A549 treated with DMSO at 1 μM for 4 hours (cell line): ENCODE data around the gene SNX32. TPM values are rescaled to one million over a fixed set of nuclear protein-coding genes. Genes with fewer than 3 reads are reported as not detected.

Experiments
- total RNA-seq: library from RNA; stranded (reverse); fragments of 200-300 nt; extraction: Qiagen RNA extraction; gene quantifications from 5 replicates; pipeline ENCODE4 v1.2.3, GENCODE V29; 2022; ENCODE audit warnings: low read depth

SNX32 gene
- 0.06 to 0.14 TPM (median 0.11 TPM) in 4 of 5 replicates, not detected in the other for total RNA-seq

DNA sequence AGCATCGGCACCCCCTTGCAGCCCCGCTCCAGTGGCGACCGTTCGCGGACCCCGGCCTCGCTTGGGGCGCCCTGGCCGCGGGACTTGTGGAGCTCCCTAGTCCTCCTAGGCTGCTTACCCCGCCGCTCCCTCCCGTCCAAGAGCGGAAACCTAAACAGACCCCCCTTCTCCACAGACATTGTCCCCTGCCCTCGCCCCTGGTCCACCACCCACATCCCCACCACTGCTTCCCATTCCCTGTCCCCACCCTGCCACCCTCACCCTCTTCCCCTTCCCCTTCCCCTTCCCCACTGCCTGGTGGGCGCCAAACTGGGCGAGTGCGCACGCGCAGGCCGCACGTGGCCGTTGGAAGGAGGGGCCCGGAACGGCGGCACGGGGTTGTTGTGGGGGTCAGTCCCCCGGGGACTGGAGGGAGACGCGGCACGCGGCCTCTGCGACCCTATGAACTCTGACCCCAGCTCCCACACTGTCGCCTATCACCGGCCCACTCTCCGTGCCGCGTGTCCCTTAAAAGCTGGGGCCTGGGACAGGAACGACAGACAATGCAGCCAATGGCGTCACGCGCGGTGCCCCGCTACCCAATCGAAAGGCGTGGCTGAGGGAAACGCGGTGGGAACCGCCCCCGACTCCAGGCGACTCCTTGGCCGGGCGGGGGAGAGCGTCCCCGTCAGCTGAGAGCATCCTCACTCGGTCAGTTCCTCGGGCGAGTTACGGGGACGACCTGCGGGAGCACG is at the start of gene SNX32:
SNX32 (plus strand) TSS at position 667 of the 734 bp plus-strand sequence. CDS start 103 bp downstream, outside the sequence.

DNA sequence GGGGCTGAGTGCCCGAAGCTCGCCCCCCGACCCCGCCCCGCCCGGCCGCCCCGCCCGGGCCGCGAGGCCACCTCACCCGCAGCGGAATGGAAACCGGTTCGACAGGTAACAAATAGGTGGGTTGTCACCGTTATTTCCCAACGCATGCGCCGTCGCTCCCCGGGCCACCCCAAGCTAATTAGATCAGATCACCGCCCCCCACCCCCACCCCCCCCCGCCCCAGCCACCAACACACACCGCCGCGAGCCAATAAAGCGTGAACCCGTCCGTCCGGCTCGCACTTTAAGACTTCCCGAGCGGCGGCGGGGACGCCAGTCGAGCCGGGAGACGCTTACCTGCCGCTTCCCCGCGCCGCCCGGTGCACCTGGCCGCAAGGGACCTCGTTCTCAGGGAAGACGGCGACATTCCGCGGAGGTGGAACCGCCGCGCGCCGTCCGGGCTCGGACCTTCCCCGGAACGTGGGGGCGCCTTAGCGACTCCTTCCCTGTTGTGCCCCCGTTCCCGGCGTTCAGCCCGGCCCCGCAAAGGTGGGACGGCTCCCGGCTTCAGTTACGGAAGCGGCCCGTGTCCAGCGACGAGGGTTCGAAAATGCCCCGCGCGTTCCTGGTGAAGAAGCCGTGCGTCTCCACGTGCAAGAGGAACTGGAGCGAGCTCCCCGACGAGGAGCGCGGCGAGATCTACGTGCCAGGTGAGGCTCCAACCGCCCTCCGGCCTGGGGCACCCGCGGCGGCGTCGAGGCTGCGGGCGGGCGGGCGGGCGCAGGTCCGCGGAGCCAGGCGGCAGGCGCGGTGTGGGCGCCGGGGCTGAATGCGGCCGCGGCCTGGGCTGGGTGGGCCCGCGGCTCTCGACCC is 46.8 kb upstream of the SNX32 start, which contains the start of gene OVOL1:
OVOL1 (plus strand) TSS at position 278 of the 851 bp plus-strand sequence; CDS start at position 589, 311 bp downstream.

DNA sequence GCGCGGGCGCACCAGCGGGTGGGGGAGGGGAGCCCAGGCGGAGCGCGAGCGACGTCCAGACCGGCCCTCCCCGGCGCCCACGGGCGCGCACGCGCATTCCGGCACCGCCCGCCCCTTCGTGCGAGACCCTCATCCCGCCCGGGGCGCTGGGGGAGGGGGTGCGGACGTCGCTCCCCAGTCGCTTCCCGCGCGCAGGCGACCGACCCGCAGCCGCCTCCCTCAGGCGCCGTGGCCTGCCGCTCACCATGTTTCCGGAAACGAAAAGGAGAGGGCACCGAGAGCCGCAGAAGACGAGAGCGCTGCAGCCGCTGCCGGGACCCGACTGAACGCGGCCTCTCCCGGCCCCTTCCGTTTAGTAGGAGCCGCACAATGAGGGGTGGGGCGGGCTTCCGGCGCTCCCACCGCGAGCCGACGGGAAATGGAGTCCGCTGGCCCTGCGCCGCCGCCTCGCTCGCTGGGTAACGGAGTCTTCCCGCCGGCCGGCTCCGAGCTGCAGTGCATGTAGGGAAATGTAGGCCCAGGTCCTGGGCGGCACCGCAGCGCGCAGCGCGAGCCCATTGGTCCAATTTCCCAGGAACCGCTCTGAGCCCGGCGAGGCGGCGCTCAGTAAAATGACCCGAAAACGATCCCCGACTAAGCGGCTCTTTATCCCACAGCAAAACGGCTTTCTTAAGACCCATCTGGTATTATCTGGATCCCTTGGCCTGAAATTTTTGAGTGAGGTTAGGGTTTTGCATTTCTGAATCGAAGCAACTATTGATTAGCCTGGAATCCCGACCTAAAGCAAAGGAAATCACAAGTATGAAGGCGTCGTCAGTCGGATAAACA is 24.3 kb downstream of the SNX32 start, which contains the start of gene CFL1:
CFL1 (minus strand) TSS at position 328 of the 828 bp plus-strand sequence; CDS start at position 247, 81 bp downstream.

DNA sequence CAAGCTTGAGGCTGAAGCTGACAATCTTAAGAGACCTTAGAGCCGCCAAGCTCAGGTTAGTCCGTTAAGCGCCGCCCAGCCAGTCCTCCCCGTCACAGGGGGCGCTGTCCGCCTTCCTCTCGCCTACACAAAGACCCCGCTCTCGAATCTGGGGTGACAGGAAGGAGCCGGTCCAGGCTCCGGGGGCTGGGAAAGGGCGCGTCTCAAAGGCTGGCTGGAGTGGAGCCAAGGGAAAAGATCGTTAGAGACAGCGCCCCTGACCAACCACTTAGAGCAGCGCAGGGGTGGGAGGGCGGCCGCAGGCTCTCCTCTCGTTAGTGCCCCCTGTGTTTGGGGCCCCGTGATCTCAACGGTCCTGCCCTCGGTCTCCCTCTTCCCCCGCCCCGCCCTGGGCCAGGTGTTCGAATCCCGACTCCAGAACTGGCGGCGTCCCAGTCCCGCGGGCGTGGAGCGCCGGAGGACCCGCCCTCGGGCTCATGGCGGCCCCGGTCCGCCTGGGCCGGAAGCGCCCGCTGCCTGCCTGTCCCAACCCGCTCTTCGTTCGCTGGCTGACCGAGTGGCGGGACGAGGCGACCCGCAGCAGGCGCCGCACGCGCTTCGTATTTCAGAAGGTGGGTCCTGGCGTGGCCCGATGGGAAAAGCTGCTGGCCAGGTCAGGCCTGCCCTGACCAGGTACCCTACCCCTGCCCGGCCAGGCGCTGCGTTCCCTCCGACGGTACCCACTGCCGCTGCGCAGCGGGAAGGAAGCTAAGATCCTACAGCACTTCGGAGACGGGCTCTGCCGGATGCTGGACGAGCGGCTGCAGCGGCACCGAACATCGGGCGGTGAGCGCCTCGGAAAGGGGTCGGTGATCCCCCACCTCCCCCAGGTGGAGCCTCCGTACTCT is 26.8 kb downstream of the SNX32 start, which contains the start of gene MUS81:
MUS81 (plus strand) TSS at position 156 of the 887 bp plus-strand sequence; CDS start at position 477, 321 bp downstream.

DNA sequence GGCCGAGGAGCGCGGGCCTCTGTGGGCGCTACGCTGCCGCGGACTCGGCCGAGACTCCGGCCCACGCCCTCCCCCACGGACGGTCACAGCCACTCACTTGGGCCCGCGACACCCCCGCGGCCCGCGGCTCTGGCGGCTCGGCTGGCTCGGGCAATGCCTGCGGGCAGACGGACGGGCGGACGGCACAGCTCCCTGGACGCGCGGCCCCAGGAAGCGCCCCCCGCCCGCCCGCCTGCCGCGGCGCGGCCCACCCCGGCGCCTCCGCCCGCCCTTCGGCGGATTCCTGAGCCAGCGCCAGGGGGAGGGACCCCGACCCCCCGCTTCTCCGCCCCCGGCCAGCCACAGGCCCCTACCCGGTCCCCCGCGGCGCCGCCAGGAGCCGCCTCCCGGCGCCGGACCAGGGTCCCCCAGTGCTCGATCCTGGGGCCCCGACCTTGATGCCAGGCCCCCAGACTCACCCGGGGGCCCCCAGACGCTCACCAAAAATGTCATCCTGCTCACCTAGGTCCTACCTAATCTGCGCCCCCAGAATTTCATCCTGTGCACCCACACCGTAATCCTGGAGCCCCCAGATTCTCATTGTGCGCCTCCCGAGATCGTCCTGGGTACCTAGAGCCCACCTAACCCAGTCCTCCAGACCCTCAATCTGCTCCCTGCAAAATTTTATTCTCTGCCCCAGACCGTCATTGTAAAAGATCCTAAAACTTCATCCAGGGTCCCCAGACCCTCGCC is 39.0 kb downstream of the SNX32 start, which contains the start of gene EFEMP2:
EFEMP2 (minus strand) TSS at position 215 of the 732 bp plus-strand sequence. CDS start 446 bp downstream, outside the sequence.

DNA sequence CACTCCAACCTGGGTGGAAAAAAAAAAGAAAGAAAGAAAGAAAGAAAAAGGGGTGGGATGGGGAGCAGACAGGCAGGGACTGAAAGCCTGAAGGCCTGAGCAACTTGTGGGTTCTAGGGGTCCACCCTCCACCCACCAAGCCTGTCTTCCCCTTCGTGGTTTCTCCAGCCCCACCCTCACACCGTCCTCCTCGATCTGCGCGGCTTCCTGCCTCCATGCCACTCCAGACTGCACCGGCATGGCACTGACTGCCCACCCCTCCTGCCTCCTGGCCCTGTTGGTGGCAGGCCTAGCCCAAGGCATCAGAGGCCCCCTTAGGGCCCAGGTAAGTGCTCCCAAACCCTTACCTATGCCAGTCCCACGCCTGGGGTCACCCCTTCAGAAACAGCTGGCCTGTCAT is 45.9 kb downstream of the SNX32 start, which contains the start of gene CTSW:
CTSW (plus strand) TSS at position 221 of the 400 bp plus-strand sequence; CDS start at position 239, 18 bp downstream.

GRCh38 chr11:65888163-65888814 is 54.5 kb downstream of the SNX32 start, which contains the start of gene FIBP:
Gene FIBP, minus strand, starts transcription at chr11:65888471. Its CDS starts 53 bp downstream, at chr11:65888418.

GRCh38 chr11:65890324-65891218 is 56.8 kb downstream of the SNX32 start, which contains the start of gene CCDC85B:
Gene CCDC85B, plus strand, starts transcription at chr11:65890673. Its CDS starts 111 bp downstream, at chr11:65890784.

DNA sequence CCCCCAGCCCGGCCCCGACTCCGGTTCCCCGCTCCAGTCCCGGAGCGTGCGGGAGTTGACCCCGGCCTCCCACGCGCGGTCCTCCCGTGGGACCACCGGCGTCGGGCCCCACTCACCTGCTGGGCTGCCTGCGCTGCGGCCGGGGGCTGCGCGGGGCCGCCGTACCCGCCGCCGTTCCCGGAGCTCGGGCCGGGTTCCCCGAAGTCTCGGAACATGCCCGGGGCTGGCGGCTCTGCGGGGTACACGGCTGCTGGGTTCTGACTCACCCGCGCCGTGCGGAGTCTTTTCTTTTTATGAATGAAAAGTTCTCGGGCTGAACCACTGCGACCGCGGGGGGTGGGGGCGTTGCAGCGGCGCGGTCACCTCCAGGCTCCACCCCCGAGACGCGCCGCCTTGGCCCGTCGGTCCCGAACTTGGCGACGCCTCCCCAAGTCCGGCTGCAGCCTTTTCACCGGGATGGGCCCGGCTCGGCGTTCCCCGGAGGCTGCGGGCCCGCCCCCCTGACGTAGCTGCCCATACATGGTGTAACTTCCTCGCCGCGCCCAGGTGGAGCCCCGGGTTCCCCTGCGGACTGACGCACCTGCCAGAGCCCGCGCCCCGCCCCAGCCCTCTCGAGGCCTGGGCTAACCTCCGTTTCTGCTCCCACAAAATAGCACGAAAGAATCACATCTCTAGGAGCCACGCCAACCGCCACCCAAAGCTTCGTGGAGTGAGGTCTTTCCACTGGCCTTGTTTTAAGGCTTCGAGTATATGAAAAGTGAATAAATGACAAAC is 66.5 kb downstream of the SNX32 start, which contains the start of gene FOSL1:
FOSL1 (minus strand) TSS at position 264 of the 774 bp plus-strand sequence; CDS start at position 215, 49 bp downstream.

Other genes starting within 250 kb of the SNX32 start
- 0.11 to 2.2 TPM (median 0.31 TPM) in 5 replicates for gene KCNK7, start 238.2 kb upstream of the SNX32 start, total RNA-seq
- gene MAP3K11, start 219.7 kb upstream of the SNX32 start, total RNA-seq: 44.1 to 59.2 TPM (median 50.6 TPM) in 5 replicates
- gene PCNX3, start 218.2 kb upstream of the SNX32 start, total RNA-seq: 29.3 to 41.5 TPM (median 36.7 TPM) in 5 replicates
- 9.7 to 22.5 TPM (median 18.8 TPM) in 5 replicates for gene SIPA1, start 195.9 kb upstream of the SNX32 start, total RNA-seq
- gene RELA, start 171.0 kb upstream of the SNX32 start, total RNA-seq: 74.4 to 83.8 TPM (median 81.1 TPM) in 5 replicates
- gene KAT5, start 121.7 kb upstream of the SNX32 start, total RNA-seq: 44.8 to 54.2 TPM (median 47.0 TPM) in 5 replicates
- gene RNASEH2C, start 113.2 kb upstream of the SNX32 start, total RNA-seq: 23.8 to 48.1 TPM (median 44.1 TPM) in 5 replicates
- 10.0 to 13.8 TPM (median 11.8 TPM) in 5 replicates for gene AP5B1, start 53.0 kb upstream of the SNX32 start, total RNA-seq
- gene OVOL1, start 46.9 kb upstream of the SNX32 start, total RNA-seq: 0.02 to 0.08 TPM (median 0.02 TPM) in 3 of 5 replicates, not detected in the others
- gene CFL1, start 24.2 kb downstream of the SNX32 start, total RNA-seq: 2,114 to 2,300 TPM (median 2,193 TPM) in 5 replicates
- gene MUS81, start 26.5 kb downstream of the SNX32 start, total RNA-seq: 24.8 to 34.5 TPM (median 33.9 TPM) in 5 replicates
- 0.67 to 2.1 TPM (median 1.4 TPM) in 5 replicates for gene EFEMP2, start 38.8 kb downstream of the SNX32 start, total RNA-seq
- gene CTSW, start 45.9 kb downstream of the SNX32 start, total RNA-seq: 0.09 TPM in 1 of 5 replicates, not detected in the others
- gene FIBP, start 54.5 kb downstream of the SNX32 start, total RNA-seq: 74.2 to 92.5 TPM (median 85.4 TPM) in 5 replicates
- gene CCDC85B, start 56.7 kb downstream of the SNX32 start, total RNA-seq: 21.7 to 51.3 TPM (median 42.0 TPM) in 5 replicates
- 176 to 296 TPM (median 205 TPM) in 5 replicates for gene FOSL1, start 66.4 kb downstream of the SNX32 start, total RNA-seq
- gene C11orf68, start 85.1 kb downstream of the SNX32 start, total RNA-seq: 58.3 to 75.5 TPM (median 60.6 TPM) in 5 replicates
- 204 to 286 TPM (median 228 TPM) in 5 replicates for gene DRAP1, start 85.5 kb downstream of the SNX32 start, total RNA-seq
- gene TSGA10IP, start 111.5 kb downstream of the SNX32 start, total RNA-seq: not detected in 5 replicates
- 43.7 to 71.8 TPM (median 59.1 TPM) in 5 replicates for gene SART1, start 127.8 kb downstream of the SNX32 start, total RNA-seq
- 41.2 to 48.0 TPM (median 43.0 TPM) in 5 replicates for gene EIF1AD, start 168.2 kb downstream of the SNX32 start, total RNA-seq
- 374 to 484 TPM (median 463 TPM) in 5 replicates for gene BANF1, start 168.5 kb downstream of the SNX32 start, total RNA-seq
- gene CST6, start 178.0 kb downstream of the SNX32 start, total RNA-seq: not detected in 5 replicates
- gene CATSPER1, start 192.5 kb downstream of the SNX32 start, total RNA-seq: 0.53 to 2.1 TPM (median 1.5 TPM) in 5 replicates
- gene GAL3ST3, start 215.2 kb downstream of the SNX32 start, total RNA-seq: not detected in 5 replicates
- 168 to 185 TPM (median 175 TPM) in 5 replicates for gene SF3B2, start 218.4 kb downstream of the SNX32 start, total RNA-seq
- gene PACS1, start 236.3 kb downstream of the SNX32 start, total RNA-seq: 49.5 to 72.3 TPM (median 60.7 TPM) in 5 replicates